Measurements from ENCODE around the gene PLCD1.

PLCD1 gene

GRCh38 chr3:38001456-38002081 lies 27.9 kb downstream of the PLCD1 start:
- DNase-seq (ENCODE audit: low read depth in 1 of 2, low spot score in 1 of 2), result no peak

- DNase-seq (ENCODE audit: low read depth in 1 of 2, low spot score in 1 of 2), result no peak
These were observed 28.4 kb downstream of the PLCD1 start for GRCh38 chr3:38000965-38001455.

- no peak for DNase-seq (ENCODE audit: low read depth in 1 of 2, low spot score in 1 of 2)
These were observed 29.1 kb downstream of the PLCD1 start for GRCh38 chr3:38000242-38000916.

- DNase-seq (ENCODE audit: low read depth in 1 of 2, low spot score in 1 of 2), result no peak
These were observed 29.6 kb downstream of the PLCD1 start for GRCh38 chr3:37999836-38000235.

GRCh38 chr3:37997791-37998370 lies 31.6 kb downstream of the PLCD1 start:
- DNase-seq (ENCODE audit: low read depth in 1 of 2, low spot score in 1 of 2), result no peak

- no peak for DNase-seq (ENCODE audit: low read depth in 1 of 2, low spot score in 1 of 2)
These were observed 32.1 kb downstream of the PLCD1 start for GRCh38 chr3:37997342-37997741.

- peak; percentile 55 to 80 for DNase-seq (ENCODE audit: low read depth in 1 of 2, low spot score in 1 of 2)
These were observed 32.6 kb downstream of the PLCD1 start for GRCh38 chr3:37996785-37997301.

- no peak for DNase-seq (ENCODE audit: low read depth in 1 of 2, low spot score in 1 of 2)
These were observed 33.5 kb downstream of the PLCD1 start for GRCh38 chr3:37995652-37996641.

- no peak for DNase-seq (ENCODE audit: low read depth in 1 of 2, low spot score in 1 of 2)
These were observed 34.8 kb downstream of the PLCD1 start for GRCh38 chr3:37994639-37994972.

GRCh38 chr3:37993820-37994638 lies 35.4 kb downstream of the PLCD1 start:
- DNase-seq (ENCODE audit: low read depth in 1 of 2, low spot score in 1 of 2), result peak; percentile 53 to 56

GRCh38 chr3:37993460-37993819 lies 36.0 kb downstream of the PLCD1 start:
- no peak for DNase-seq (ENCODE audit: low read depth in 1 of 2, low spot score in 1 of 2)

- DNase-seq (ENCODE audit: low read depth in 1 of 2, low spot score in 1 of 2), result no peak
These were observed 36.4 kb downstream of the PLCD1 start for GRCh38 chr3:37993067-37993455.

- DNase-seq (ENCODE audit: low read depth in 1 of 2, low spot score in 1 of 2), result no peak
These were observed 37.0 kb downstream of the PLCD1 start for GRCh38 chr3:37992271-37993066.

GRCh38 chr3:37991823-37992222 lies 37.6 kb downstream of the PLCD1 start:
- no peak for DNase-seq (ENCODE audit: low read depth in 1 of 2, low spot score in 1 of 2)

GRCh38 chr3:37991109-37991508 lies 38.3 kb downstream of the PLCD1 start:
- DNase-seq (ENCODE audit: low read depth in 1 of 2, low spot score in 1 of 2), result no peak

GRCh38 chr3:37990527-37990926 lies 38.9 kb downstream of the PLCD1 start, which contains the start of gene VILL:
Gene VILL, plus strand, starts transcription at chr3:37990786. Its CDS starts 2,887 bp downstream, at chr3:37993673.
- DNase-seq (ENCODE audit: low read depth in 1 of 2, low spot score in 1 of 2), result no peak

- DNase-seq (ENCODE audit: low read depth in 1 of 2, low spot score in 1 of 2), result no peak
These were observed 39.5 kb downstream of the PLCD1 start for GRCh38 chr3:37989821-37990480.

- DNase-seq (ENCODE audit: low read depth in 1 of 2, low spot score in 1 of 2), result no peak
These were observed 40.4 kb downstream of the PLCD1 start for GRCh38 chr3:37988931-37989525.
